SW 1271 (cell line): ENCODE data around the gene PVR.
"Not testable (repeated sequence)": the region's sequence is repeated elsewhere in the genome, so short reads cannot be mapped to it uniquely, and the experiment has no call there.

Source experiments
- DNase-seq, 2 experiments: peaks; one replicate each; lab custom pipeline; 2025; lab: John Stamatoyannopoulos, UW

PVR gene

DNA sequence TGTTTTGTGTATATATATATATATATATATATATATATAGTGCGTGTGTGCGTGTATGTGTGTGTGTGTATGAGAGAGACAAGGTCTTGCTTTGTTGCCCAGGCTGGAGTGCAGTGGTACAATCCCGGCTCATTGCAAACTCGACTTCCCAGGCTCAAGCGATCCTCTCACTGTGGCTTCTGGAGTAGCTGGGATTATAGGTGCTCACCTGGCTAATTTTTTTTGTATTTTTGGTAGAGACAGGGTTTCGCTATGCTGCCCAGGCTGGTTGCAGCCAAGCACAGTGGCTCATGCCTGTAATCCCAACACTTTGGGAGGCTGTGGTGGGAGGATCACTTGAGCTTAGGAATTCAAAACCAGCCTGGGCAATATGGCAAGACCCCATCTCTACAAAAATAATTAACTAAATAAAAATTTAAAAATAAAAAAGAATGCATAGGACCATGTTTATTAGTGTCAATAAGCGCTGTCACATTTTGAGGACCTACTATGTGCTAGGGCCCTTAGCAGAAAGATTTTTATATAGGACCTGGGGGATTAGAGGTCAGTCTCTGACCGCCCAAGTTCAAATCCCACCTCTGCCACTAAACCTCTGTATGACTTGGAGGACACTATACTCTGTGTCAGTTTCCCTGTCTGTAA is 1.8 kb downstream of the PVR start:
- DNase-seq: no peak

DNA sequence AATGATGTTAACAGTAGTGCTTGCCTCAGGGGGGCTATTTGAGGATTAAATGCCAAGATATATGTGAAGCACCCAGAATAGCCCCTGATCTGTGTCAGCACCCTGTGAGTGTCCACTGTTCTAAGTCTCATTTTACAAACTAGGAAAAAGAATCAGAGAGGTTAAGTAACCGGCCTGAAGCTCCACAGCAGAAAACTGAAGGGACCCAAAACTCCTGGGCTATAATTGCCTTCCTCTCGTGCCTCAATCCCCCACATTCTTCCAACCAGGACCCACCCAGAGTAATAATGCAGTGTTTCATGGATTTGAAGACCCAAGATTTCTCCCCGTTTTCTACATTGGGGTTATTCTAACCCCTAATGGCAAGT is 2.3 kb downstream of the PVR start:
- no peak for DNase-seq

DNA sequence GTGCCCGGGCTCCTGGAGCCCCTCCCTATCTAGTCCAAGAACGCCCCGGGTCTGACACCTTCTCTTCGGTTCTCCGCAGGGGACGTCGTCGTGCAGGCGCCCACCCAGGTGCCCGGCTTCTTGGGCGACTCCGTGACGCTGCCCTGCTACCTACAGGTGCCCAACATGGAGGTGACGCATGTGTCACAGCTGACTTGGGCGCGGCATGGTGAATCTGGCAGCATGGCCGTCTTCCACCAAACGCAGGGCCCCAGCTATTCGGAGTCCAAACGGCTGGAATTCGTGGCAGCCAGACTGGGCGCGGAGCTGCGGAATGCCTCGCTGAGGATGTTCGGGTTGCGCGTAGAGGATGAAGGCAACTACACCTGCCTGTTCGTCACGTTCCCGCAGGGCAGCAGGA is 3.4 kb downstream of the PVR start:
- DNase-seq: no peak

DNA sequence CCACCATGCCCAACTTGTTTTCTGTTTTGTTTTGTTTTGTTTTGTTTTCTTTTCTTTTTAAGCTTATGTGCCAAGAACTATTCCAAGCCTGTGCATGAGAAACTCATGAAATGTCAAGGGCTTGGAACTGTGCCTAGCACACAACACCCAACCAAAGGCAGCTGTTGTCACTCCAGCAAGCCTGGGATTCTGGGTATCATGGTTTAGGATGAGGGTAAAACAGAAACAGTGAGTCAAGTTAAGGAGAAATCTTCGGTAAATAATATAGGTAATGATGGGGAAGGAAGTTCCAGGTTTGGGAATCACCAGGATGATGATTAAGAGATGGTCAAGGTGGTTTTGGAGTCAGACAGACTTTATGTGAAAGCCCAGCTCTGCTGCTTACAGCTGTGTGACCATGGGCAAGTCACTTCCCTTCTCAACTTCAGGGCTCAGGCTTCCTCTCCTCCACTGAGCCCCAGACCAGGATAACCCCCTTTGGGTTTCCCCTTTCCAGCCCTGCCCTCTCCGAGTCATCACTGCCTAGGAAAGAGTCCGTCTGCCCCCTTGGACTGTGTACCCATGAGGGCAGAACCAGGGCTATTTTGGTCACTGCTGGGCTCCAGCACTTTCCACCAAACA is 5.0 kb downstream of the PVR start:
- no peak for DNase-seq

DNA sequence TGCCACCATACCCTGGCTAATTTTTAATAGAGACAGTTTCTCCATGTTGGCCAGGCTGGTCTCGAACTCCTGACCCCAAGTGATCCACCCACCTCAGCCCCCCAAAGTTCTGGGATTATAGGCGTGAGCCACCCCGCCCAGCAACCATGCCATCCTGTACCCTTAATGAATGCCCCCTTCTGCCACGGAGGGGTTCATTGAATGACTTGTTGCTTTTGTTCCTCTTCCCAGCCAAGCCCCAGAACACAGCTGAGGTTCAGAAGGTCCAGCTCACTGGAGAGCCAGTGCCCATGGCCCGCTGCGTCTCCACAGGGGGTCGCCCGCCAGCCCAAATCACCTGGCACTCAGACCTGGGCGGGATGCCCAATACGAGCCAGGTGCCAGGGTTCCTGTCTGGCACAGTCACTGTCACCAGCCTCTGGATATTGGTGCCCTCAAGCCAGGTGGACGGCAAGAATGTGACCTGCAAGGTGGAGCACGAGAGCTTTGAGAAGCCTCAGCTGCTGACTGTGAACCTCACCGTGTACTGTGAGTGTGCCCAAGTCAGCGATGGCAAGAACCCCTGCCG is 6.0 kb downstream of the PVR start:
- no peak for DNase-seq

DNA sequence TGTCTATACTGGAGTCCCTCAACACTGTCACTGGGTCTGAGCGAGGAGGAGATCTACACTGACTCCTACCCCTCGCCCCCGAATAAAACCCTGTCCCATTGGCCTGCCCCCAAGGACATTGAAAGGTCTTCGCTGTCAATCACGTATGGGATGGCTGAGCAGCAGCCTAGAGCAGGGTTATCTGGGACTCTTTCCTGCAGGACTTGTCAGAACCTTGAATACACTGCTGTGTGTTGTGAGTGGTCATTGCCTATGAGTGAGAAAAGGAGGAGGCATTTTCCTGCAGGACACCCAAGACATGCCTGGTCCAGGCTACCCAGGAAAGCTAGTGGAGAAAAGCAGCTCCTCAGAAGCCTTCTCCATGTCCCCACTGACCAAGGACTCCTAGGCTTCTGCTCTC is 9.6 kb downstream of the PVR start:
- DNase-seq: no peak

DNA sequence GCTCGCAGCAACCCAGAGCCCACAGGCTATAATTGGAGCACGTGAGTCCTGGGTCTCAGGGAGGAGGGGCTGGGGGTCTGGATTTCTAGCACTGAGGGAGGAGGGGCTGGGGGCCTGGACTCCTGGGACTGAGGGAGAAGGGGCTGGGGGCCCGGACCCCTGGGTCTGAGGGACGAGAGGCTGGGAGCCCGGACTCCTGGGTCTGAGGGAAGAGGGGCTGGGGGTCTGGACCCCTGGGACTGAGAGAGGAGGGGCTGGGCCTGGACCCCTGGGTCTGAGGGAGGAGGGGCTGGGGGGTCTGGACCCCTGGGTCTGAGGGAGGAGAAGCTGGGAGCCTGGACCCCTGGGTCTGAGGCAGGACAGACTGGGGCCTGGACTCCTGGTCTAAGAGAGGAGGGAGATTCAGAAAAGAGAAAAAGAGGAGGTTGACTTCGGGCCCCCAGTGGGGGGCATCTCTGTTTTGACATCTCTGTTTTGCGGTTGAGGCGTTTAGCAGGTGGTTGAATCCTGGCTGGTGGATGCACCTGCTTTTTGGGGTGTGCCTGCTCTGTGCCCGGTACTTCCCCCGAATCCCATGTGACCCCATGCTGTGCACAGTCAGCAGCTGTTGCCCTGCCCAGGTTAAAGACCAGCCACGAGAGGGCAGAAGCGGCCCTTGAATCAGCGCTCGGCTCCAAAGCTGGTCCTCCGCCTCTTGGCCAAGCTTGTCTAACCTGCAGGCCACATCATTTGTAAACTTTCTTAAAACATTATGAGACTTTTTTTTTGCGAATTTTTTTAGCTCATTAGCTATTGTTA is 10.5 kb downstream of the PVR start:
- peak in 1 of 2 experiments; percentile 32 for DNase-seq

DNA sequence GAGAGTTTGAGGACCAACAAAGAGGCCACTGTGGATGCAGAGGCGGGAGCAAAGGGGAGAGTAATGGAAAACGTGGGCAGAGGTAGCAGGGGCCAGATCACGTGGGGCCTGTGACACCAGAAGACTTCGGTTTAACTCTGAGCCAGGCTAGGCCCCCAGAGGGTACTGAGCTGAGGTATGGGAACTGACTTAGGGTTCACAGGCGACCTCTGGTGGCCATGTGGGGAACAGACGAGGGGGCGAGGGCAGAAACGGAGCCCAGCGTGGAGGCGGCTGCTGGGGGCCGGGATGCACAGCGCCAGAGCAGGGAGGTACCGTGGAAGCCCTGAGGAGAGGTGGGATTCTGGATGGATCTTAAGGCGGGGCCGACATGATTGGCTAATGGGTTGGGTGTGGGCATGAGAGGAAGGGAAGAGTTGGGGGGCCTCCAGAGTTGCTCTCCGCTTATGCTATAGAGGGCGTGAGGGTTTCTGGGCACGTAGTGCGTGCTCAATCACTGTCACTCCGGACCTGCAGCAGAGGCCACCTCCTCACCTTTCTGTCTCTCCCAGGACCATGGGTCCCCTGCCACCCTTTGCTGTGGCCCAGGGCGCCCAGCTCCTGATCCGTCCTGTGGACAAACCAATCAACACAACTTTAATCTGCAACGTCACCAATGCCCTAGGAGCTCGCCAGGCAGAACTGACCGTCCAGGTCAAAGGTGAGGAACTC is 13.7 kb downstream of the PVR start:
- peak in 1 of 2 experiments; percentile 26 for DNase-seq

DNA sequence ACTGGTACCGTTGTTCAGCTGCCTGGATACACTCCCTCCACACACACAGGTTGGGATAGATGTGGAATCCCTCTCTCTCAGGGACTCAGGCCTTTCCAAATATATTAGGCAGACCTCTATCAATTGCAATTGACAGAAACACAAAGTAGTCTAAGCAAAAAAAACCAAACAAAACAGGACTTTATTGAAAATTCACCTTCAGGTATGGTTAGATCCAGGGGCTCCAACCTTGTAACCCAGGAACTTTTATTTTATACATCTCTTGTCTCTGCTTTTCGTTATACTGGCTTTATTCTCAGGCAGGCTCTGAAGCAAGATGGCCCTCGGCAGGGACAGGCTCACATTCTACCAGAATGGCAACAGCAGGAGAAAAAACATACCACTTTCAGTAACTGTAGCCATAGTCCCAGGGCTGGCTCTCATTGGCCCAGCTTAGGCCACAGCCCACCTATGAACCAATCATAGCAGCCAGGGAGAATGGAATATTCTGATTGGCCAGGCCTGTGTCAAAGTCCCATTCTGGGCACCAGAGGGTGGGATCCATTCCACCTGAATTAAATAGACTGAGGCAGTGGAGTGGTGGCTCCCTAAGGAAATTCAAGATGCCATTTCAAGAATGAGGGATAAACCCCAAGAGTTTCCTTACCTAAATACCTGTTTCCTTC is 14.5 kb downstream of the PVR start:
- DNase-seq: no peak

DNA sequence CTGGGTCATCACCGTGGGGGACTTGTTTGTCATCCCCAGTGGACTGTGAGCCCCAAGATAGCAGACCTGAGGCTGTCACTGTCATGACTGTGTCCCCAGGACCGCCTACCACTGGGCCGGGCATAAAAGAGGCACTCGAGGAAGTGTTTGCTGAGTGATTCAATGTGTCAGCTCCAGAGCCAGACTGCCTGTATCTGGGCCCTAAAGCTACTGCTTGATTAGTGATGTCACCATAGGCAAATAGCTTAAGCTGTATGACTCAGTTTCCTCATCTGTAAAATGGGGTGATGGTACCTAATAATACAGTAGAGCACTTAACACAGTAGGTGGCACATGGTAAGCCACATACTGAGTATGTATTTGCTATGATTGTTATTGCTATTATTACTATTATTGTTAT is 16.4 kb downstream of the PVR start:
- DNase-seq: no peak

DNA sequence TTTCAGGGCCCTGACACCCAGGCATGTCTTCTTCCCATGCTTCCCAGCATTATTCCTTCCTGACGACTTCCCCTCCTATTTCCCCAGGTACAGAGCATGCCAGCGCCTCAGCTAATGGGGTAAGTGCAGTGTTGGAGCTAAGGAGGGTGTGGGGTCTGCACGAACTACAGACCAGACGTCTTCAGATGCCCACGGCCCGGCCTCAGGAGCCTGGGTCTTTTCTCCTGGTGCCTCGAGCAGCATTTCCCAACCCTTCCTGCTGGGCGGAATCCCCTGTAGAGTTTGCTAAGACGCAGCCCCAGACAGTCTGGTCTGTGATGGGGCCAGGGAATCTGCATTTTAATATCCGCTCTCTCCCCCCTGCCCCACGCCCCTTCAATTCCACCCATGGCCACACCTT is 17.5 kb downstream of the PVR start:
- no peak for DNase-seq

DNA sequence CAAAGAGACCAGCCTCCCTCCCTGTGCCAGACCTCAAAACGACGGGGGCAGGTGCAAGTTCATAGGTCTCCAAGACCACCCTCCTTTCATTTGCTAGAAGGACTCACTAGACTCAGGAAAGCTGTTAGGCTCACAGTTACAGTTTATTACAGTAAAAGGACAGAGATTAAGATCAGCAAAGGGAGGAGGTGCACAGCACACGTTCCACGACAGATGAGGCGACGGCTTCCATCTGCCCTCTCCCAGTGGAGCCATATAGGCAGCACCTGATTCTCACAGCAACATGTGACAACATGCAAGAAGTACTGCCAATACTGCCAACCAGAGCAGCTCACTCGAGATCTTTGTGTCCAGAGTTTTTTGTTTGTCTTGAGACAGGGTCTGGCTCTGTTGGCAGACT is 18.2 kb downstream of the PVR start:
- no peak for DNase-seq

DNA sequence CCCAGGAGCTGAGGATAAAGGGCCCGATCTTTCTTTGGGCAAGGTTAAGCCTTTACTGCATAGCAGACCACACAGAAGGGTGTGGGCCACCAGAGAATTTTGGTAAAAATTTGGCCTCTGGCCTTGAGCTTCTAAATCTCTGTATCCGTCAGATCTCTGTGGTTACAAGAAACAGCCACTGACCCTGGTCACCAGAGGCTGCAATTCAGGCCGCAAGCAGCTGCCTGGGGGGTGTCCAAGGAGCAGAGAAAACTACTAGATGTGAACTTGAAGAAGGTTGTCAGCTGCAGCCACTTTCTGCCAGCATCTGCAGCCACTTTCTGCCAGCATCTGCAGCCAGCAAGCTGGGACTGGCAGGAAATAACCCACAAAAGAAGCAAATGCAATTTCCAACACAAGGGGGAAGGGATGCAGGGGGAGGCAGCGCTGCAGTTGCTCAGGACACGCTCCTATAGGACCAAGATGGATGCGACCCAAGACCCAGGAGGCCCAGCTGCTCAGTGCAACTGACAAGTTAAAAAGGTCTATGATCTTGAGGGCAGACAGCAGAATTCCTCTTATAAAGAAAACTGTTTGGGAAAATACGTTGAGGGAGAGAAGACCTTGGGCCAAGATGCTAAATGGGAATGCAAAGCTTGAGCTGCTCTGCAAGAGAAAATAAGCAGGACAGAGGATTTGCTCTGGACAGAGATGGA is 19.1 kb downstream of the PVR start:
- DNase-seq: no peak

DNA sequence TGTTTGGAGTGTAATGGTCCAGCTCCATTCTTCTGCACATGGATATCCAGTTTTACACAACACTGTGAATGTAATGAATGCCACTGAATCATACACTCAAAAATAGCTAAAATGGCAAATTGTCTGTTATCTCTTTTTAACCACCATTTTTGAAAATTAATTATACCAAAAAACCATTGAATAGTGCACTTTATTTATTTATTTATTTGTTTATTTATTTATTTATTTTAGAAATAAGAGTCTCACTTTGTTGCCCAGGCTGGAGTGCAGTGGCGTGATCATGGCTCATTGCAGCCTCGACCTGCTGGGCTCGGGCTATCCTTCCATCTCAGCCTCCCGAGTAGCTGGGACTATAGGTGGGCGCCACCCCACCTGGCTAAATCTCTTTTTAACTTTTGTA is 20.3 kb downstream of the PVR start:
- no peak for DNase-seq

DNA sequence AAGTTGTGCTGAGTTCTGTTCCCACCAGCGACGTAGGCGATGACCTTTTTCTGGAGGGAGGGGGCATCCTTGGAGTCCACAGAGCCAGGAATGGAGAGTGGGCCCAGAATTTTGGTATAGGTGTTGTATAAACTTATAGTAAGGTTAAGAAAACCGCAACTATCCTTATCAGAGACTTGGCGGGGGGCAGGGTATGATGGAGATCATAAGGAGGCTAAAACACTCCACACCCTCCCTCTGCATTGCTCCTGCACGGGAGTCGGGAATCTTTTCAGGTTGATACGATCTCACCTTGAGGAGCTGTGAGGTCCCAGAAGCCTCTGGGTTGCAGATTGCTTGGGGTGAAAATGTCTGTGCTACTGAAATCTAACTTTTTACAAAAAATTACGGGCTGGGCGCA is 21.3 kb downstream of the PVR start:
- DNase-seq: no peak

DNA sequence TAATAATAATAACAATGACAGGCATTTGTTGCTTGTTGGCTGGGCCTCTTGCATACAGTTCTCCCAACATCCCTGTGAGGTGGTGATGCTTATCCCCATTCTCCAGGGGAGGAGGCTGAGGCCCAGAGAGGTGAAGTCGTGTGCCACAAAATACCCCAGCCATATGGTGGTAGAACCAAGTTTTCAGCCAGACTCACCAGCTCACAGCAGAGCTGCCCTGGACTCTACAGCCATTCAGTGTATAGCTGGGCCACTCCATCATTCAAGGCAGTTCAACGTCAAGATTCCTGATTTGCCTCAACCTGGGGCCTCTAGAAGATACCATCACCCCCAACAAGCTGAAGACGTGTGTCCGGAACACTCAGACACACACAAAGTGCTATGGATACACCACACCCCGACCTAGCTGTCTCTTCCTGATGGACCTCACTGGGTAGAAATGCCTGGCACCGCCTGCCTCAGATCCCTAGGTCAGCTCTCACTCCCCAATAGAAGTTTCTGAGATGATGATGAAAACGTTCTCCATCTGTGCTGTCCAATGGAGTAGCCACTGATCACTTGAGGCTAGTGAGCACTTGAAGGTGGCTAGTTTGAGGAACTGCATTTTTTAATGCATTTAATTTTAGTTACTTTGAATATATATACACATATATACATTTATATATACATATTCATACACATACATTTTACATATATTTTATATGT is 23.3 kb downstream of the PVR start:
- DNase-seq: no peak

DNA sequence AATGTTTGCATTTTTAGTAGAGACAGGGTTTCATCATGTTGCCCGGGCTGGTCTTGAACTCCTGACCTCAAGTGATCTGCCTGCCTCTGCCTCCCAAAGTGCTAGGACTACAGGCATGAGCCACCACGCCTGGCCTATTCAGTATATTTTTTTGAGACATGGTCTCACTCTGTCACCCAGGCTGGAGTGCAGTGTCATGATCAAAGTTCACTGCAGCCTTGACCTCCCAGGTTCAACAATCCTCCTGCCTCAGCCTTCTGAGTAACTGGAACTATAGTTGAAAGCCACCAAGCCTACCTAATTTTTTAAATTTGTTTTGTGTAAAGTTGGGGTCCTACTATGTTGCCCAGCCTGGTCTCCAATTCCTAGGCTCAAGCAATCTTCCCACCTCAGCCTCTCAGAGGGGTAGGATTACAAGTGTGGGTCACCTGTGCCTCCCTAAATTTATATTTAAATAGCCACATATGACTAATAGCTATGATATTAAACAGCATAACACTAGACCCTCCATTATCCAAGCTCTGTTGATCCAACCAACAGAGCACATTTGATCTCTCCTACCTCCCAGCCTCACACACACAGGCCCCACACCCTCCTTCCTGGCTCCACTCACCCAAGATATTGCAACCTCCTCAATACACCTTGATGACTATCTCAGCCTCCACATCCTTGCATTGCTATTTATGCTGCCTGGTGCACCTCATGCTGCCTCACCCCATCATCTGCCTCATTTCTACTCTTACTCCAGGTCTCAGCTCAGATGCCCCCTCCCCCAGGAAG is 25.5 kb downstream of the PVR start:
- no peak for DNase-seq

DNA sequence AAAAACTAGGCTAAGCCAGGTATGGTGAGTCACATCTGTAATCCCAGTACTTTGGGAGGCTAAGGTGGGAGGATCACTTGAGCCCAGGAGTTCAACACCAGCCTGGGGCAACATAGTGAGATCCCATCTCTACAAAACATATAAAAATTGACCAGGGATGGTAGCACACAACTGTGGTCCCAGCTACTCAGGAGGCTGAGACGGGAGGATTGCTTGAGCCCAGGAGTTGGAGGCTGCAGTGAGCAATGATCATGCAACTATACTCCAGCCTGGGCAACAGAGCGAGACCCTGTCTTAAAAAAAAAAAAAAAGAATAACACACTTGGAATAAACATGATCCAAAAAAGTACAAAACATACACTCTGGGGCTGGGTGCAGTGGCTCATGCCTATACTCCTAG is 26.3 kb downstream of the PVR start:
- not testable (repeated sequence) for DNase-seq

DNA sequence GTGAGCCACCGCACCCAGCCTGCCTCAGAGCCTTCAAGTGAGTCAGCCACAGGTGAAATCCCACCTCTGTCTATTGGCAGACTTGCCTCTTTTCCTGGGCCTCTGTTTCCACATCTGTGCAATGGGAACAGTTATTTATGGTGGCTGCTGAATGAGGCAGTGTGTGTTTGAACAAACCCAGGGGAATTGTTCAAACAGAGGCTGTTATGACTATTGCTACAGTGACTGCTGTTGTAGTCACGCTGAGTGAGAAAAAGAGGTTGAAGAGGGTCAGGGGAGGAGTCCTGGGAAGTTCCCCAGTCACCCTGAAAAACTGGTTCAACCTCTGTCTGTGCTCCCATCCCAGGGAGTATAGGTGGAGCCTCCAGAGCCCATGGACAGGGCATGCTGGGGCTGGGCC is 27.7 kb downstream of the PVR start, which contains the start of gene CEACAM19:
TSS of gene CEACAM19 (plus strand) at position 83 of the 400 bp plus-strand sequence. CDS start 450 bp downstream, outside the sequence.
- DNase-seq: no peak

DNA sequence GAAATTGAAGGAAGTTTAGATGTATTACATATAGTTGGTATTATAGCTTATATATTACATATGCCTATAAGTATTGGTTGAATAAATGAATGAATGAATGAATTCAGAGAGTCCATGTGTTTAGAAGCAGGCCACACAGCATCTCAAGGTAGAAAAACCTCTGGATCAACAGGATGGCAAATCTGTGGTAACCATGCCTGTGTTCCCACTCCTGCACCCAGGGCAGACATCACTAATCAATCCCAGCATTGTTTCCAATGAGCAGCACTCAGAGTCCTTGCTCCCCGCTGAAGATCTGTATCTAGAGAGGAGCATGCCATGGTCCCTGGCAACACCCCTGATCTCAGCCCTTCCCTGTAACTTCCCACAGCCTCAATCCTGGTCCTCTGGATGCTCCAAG is 28.5 kb downstream of the PVR start:
- no peak for DNase-seq
